Gastroesophageal sphincter (tissue), 4 donors: Measurements from ENCODE around the gene QSOX1. TPM values are rescaled to one million over a fixed set of nuclear protein-coding genes. Genes with fewer than 3 reads are reported as not detected.
"Not testable (repeated sequence)": the region's sequence is repeated elsewhere in the genome, so short reads cannot be mapped to it uniquely, and the experiment has no call there.

Source experiments
- ATAC-seq: fragments of 150-250 bp; one replicate; pipeline ENCODE4 v1.9.1; 2016; ENCODE audit warnings: mild to moderate bottlenecking, moderate library complexity
- H3K27ac ChIP-seq, 4 donors: fragments of 200-600 bp; sonication (generic) in 3 of 4; 1 replicate in 3 of 4; 2 replicates in 1 of 4; pipeline ENCODE4 v1.5.1; 2016 to 2019
- H3K27me3 ChIP-seq: fragments of 200-600 bp; sonication (generic); one replicate; pipeline ENCODE4 v1.5.1; 2019
- H3K36me3 ChIP-seq, 2 donors: fragments of 200-600 bp; sonication (generic); one replicate each; pipeline ENCODE4 v1.5.1; 2019; ENCODE audit warnings: control low read depth in 1 of 2
- H3K4me1 ChIP-seq, 3 donors: fragments of 200-600 bp; sonication (generic); 1 replicate in 2 of 3; 2 replicates in 1 of 3; pipeline ENCODE4 v1.5.1; 2016 to 2019; ENCODE audit warnings: control low read depth in 2 of 3
- H3K4me3 ChIP-seq, 2 donors: fragments of 200-600 bp; sonication (generic); one replicate each; pipeline ENCODE4 v1.5.1; 2019; ENCODE audit warnings: mild to moderate bottlenecking in 1 of 2, moderate library complexity in 1 of 2
- H3K9me3 ChIP-seq, 3 donors: fragments of 200-600 bp; sonication (generic); one replicate each; pipeline ENCODE4 v1.5.1; 2017 to 2019; ENCODE audit warnings: control low read depth in 2 of 3
- EP300 ChIP-seq: sonication (generic); formaldehyde crosslinking; IDR thresholded peaks from one replicate; pipeline ENCODE4 v1.6.1; 2017; ENCODE audit warnings: antibody characterized with exemption, mild to moderate bottlenecking
- POLR2A ChIP-seq, 2 donors: fragments of 450-650 bp; IDR thresholded peaks; one replicate each; pipeline ENCODE4 v1.6.1; 2017; ENCODE audit warnings: antibody characterized with exemption in 2 of 2, mild to moderate bottlenecking in 2 of 2, moderate library complexity in 1 of 2
- POLR2AphosphoS5 ChIP-seq: sonication (generic); formaldehyde crosslinking; IDR thresholded peaks from one replicate; pipeline ENCODE4 v1.6.1; 2017; ENCODE audit warnings: antibody characterized with exemption
- WGBS, 2 donors: methylation state at CpG; one replicate each; pipeline ENCODE4 v1.1.5; 2018; ENCODE audit warnings: low coverage in 1 of 2; 5-methylcytosine and 5-hydroxymethylcytosine counted together
- total RNA-seq, 4 donors: library from RNA; depleted of rRNA; stranded (reverse); fragments of >200 nt; gene quantifications; one replicate each; pipeline ENCODE4 v1.1.0, GENCODE V29; 2016
- TF ChIP-seq, protein P1 (sequence below), 4 experiments: fragments of 200-600 bp in 2 of 4; fragments of 450-650 bp in 2 of 4; sonication (generic) in 1 of 4; IDR thresholded peaks; one replicate each; pipeline ENCODE4 v1.5.1; 2017 to 2019; ENCODE audit warnings: antibody characterized with exemption in 4 of 4, mild to moderate bottlenecking in 2 of 4, moderate library complexity in 2 of 4

QSOX1 gene
- total RNA-seq, 4 donors from 2014 or later: 71.5 to 132 (median 106) TPM

DNA sequence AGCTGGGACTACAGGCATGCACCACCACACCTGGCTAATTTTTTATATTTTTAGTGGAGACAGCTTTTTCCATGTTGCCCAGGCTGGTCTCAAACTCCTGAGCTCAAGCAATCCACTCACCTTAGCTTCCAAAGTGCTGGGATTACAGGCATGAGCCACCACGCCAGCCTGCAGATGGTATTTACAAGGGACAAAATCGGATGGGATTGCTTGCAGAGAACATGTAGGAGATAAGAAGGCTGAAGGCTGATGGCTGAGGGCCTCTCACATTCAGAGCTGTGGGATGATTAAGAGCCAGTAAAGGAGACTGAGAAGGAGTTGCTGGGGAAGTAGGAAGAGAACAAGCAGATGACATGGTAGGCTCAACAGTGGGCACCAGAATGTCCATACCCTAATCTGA, 24.0 kb upstream of the QSOX1 start:
- Histone ChIP-seq H3K4me1 (no peaks in the 10 kb centered on the region), H3K9me3 (no peaks in the 10 kb centered on the region), H3K36me3 (no peaks in the 10 kb centered on the region), H3K4me3 (no peak overlapping the region), H3K27me3 (peaks cover 5% of the 10 kb centered on the region), H3K27ac (no peak overlapping the region)
- TF ChIP-seq, protein P1, sequence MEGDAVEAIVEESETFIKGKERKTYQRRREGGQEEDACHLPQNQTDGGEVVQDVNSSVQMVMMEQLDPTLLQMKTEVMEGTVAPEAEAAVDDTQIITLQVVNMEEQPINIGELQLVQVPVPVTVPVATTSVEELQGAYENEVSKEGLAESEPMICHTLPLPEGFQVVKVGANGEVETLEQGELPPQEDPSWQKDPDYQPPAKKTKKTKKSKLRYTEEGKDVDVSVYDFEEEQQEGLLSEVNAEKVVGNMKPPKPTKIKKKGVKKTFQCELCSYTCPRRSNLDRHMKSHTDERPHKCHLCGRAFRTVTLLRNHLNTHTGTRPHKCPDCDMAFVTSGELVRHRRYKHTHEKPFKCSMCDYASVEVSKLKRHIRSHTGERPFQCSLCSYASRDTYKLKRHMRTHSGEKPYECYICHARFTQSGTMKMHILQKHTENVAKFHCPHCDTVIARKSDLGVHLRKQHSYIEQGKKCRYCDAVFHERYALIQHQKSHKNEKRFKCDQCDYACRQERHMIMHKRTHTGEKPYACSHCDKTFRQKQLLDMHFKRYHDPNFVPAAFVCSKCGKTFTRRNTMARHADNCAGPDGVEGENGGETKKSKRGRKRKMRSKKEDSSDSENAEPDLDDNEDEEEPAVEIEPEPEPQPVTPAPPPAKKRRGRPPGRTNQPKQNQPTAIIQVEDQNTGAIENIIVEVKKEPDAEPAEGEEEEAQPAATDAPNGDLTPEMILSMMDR (IDR thresholded peaks at IDR 0.05): no peak
- 78 to 80% methylated on average over 1 of the region's 2 CpGs for WGBS, 2 donors
- ATAC-seq: no peak

DNA sequence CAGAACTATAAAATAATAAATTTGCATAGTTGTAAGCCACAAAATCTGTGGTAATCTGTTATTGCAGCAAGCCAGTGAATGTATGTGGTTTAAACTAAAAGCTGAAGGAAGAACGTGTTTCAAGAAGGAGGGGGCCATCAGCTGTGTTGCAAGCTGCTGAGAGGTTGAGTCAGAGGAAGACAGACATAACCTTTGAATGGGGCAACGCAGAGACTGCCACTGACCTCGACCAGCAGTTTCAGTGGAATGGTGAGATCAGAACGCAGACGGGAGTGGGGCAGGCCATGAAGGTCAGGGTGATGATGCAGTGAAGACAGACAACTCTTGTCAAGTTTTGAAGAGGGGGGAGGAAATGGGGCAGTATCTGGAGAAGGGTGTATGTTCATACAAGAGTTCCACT, 23.2 kb upstream of the QSOX1 start:
- no peak overlapping the region for H3K27ac ChIP-seq
- no peak for ATAC-seq
- TF ChIP-seq EP300 (no peak), POLR2AphosphoS5 (no peak), POLR2A (IDR thresholded peaks at IDR 0.05) (no peak)
- TF ChIP-seq, protein P1 (IDR thresholded peaks at IDR 0.05): no peak
- peaks cover 5% of the 10 kb centered on the region for H3K27me3 ChIP-seq
- no peaks in the 10 kb centered on the region for H3K9me3 ChIP-seq
- no peaks in the 10 kb centered on the region for H3K4me1 ChIP-seq
- H3K4me3 ChIP-seq: no peak overlapping the region
- WGBS, 2 donors: 57 to 69% methylated on average over 4 to 5 of the region's 5 CpGs
- H3K36me3 ChIP-seq: no peaks in the 10 kb centered on the region

DNA sequence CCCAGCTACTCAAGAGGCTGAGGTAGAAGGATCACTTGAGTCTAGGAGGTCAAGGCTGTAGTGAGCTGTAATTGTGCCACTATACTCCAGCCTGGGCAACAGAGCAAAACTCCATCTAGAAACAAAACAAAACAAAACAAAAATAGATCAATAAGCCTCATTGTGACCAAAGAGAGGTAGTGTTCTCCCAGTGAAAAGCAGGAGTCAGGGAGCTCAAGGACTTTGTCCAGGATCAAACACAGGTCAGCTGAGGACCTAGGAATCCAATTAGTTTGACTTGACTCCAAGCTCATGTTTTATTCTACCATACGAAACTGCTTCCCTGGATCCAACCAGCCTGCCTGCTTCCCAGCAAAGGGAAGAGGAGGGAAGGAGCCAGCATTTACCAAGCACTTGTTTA, 21.5 kb upstream of the QSOX1 start:
- no peaks in the 10 kb centered on the region for H3K4me1 ChIP-seq
- peaks cover 5% of the 10 kb centered on the region for H3K27me3 ChIP-seq
- TF ChIP-seq POLR2A (IDR thresholded peaks at IDR 0.05) (no peak), EP300 (no peak), POLR2AphosphoS5 (no peak)
- TF ChIP-seq, protein P1 (IDR thresholded peaks at IDR 0.05): no peak
- 50 to 57% methylated on average over 1 of the region's 1 CpG for WGBS, 2 donors
- no peak overlapping the region for H3K27ac ChIP-seq
- no peak for ATAC-seq
- H3K36me3 ChIP-seq: no peaks in the 10 kb centered on the region
- H3K9me3 ChIP-seq: no peaks in the 10 kb centered on the region
- H3K4me3 ChIP-seq: no peak overlapping the region

DNA sequence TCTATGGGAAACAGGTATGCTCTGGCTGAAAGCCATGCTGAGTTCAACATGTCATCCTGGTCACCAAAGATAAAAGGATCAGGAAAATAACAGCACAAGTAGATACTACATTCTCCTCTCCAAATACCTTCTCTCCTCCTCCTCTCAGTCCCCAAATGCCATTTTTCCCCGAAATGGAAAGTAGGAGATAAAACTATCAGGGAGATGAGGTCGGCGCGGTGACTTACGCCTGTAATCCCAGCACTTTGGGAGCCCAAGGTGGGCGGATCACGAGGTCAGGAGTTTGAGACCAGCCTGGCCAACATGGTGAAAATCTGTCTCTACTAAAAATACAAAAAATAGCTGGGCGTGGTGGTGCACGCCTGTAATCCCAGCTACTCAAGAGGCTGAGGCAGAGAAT, 21.0 kb upstream of the QSOX1 start:
- 88 to 100% methylated on average over 2 to 5 of the region's 9 CpGs for WGBS, 2 donors
- H3K9me3 ChIP-seq, H3K27me3 ChIP-seq, H3K27ac ChIP-seq, H3K36me3 ChIP-seq, H3K4me3 ChIP-seq, H3K4me1 ChIP-seq, ATAC-seq: not testable (repeated sequence)

DNA sequence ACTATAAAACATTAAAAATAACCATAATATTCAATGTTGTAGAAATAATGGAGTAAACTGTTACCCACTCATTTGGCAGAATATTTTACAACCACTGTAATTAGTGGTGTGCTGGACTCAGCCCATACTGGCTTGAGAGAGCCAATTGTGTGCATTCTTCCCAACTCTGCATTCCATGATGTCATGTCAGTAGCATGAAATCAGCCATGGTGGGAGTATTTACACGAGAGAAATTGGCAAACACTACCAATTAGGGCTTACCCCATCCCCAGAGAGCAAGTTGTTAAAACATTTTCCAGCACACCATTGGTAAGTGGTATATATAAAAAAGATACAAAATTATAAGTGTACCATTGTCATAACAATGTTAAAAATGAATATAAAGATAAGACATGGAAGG, 19.1 kb upstream of the QSOX1 start:
- Histone ChIP-seq H3K36me3 (no peaks in the 10 kb centered on the region), H3K27me3 (peaks cover 5% of the 10 kb centered on the region), H3K27ac (no peak overlapping the region), H3K4me3 (no peak overlapping the region), H3K9me3 (no peaks in the 10 kb centered on the region), H3K4me1 (no peaks in the 10 kb centered on the region)
- no peak for ATAC-seq
- no peak for TF ChIP-seq POLR2A (IDR thresholded peaks at IDR 0.05)
- TF ChIP-seq, protein P1 (IDR thresholded peaks at IDR 0.05): no peak
- no peak for TF ChIP-seq POLR2AphosphoS5
- WGBS, 2 donors: 27 to 43% methylated on average over 1 of the region's 1 CpG
